Measurements from ENCODE around the gene POLR1H.
A peak's percentile ranks its signal among the peaks of the same experiment; 100 is the strongest.

Gene POLR1H

DNA sequence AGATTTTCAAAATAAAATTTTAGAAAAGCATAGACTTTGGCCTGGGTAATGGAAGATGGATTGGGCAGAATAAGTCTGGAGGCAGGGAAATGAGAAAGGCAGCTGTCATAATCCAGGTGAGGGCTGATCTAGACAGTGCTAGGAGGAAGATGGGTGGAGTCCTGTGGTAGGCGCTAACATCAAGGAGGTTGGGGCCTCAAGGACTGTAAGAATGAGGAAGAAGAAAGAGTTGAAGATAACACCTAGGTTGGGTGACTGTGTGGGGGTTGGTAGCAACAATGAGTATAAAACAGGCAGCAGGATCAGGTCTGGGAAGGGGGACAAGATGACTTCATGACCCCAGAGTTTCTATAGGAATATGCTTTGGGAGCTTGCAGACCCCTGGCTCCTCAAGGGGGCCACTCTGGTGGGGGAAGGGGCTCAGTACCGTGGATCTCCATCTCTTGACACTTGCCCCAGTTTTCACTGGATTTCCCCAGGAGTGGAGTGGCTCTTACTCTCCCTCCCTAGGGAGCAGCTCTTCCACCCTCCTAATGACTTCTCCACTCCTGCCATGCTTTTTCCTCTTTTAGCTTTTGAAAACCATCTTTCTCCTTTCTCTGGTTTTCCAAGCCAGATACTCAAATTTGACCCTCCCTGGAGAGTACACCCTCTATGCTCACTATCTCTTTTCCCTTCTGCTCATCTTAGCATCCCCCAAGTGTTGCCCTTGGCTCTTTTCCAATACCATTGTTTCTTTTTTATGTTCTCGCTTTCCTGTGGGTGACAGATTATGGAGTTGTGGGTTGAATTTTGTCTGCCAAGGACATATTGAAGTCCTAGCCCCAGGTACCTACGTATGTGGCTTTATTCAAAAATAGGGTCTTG lies 37.1 kb downstream of the POLR1H start:
- no peak for DNase-seq (ENCODE audit: insufficient read length, low spot score)

DNA sequence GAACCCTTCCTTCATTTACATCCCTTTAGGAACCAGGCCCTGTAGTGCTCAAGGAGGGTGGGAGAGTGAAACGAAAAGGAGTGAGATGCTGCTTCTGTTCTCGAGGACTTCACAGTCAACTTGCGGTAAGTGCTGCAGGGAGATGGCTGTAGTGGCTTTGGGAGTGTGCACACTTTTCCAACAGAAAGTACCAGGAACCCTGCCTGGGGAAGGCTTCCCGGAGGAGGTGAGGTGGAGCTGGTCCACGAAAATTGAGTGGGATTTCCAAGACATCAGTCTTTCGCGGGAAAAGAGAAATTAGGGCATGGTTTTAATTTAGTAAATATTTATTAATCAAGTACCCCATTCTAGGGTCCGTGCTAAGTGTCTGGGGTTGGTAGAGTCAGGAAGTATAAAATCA lies 39.1 kb downstream of the POLR1H start:
- FAIRE-seq (no peak), DNase-seq (ENCODE audit: insufficient read length, low spot score) (no peak)
- TF ChIP-seq, protein P1, sequence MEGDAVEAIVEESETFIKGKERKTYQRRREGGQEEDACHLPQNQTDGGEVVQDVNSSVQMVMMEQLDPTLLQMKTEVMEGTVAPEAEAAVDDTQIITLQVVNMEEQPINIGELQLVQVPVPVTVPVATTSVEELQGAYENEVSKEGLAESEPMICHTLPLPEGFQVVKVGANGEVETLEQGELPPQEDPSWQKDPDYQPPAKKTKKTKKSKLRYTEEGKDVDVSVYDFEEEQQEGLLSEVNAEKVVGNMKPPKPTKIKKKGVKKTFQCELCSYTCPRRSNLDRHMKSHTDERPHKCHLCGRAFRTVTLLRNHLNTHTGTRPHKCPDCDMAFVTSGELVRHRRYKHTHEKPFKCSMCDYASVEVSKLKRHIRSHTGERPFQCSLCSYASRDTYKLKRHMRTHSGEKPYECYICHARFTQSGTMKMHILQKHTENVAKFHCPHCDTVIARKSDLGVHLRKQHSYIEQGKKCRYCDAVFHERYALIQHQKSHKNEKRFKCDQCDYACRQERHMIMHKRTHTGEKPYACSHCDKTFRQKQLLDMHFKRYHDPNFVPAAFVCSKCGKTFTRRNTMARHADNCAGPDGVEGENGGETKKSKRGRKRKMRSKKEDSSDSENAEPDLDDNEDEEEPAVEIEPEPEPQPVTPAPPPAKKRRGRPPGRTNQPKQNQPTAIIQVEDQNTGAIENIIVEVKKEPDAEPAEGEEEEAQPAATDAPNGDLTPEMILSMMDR (IDR thresholded peaks at IDR 0.05; ENCODE audit: insufficient read depth, missing control alignments), result no peak

More for the DNA sequence above, 37.1 kb downstream of the POLR1H start:
- no peak for FAIRE-seq
- TF ChIP-seq, protein P1 (IDR thresholded peaks at IDR 0.05; ENCODE audit: insufficient read depth, missing control alignments), result no peak

DNA sequence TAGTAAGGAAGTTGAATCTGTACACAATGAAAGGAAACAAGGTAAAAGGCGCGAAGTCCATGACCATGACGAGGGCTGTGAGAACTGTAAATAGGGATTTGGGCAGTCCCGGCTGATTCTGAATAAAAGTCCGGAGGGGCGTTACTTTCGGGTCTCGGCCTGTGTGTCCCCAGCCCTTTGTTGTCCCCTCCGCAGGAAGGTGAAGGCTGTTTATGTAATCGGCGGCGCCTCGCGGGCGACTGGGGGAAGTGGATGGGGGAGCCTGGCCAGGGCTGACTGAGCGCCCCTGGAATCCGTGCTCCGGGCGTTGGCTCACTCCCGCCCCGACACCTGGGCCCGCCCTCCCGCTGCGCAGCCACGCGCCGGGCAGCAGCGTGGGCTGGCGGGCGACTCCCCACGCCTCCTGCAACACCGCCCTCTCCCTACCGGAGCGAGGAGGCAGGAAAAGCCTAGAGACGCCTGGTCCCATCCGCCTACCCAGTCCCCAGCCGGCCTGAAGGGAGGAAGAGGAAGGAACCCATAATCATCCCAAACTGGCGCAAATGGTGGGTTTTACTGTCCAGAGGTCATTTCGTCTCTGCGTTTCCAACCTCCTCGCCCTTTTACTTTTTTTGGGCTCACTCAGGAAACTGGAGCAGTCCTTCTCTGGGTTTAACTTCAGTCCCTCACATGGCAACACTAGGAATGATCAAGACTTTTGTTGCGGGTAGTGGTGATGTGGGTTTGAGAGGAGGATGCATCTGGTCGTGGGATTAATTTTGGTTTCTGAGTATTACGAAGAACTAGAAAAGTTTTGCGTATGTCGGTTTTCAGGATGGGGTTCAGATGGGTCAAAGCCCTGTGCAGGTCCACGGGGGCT lies 39.7 kb downstream of the POLR1H start:
- DNase-seq (ENCODE audit: insufficient read length, low spot score) (no peak), FAIRE-seq (no peak)

DNA sequence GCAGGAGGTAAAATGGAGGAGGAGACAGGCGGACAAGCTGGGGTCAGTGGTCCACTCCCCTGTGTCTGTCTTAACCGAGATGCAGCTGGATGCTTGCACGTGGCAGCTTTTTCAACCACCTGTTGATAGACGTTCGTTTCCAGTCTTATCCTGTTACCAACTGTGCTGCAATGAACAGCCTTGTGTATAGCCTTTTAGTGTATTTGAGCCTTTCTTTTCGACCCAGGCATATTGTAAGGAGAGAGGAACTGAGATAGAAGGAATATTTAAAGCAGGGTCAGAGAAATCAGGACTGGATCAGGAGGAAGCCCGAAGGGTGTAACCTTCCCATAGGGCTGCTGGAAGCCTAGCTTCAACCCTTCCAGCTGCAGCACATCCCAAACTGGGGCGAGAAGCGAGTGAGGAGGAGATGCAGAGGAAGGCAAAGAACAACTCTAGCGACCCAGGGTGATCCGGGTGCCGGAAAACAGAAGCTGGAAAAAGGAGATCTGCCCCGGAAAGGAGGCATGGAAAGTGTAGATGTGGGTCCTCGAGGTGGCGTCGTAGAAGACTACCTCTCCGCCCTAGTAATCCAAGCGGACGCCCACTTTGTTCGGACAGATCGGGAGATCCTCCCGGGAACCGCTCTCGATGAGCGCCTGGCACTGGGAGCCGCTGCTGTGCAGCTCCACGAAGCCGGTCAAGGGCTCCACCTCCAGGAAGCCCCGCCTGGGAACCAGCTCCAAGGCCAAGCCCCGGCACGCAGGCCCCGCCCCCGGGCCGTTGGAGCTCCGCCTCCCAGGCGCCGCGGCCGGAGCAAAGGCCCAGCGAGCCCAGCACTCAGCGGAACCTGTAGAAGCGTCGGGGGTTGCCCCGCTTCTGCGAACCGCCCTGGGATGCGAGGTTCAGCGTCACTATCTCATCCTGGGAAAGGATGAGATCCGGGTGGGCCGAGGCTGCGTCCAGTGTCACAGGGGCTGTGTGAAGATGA lies 40.7 kb downstream of the POLR1H start:
- no peak for FAIRE-seq

More for the DNA sequence above, 39.7 kb downstream of the POLR1H start:
- TF ChIP-seq, protein P1 (IDR thresholded peaks at IDR 0.05; ENCODE audit: insufficient read depth, missing control alignments), result no peak

DNA sequence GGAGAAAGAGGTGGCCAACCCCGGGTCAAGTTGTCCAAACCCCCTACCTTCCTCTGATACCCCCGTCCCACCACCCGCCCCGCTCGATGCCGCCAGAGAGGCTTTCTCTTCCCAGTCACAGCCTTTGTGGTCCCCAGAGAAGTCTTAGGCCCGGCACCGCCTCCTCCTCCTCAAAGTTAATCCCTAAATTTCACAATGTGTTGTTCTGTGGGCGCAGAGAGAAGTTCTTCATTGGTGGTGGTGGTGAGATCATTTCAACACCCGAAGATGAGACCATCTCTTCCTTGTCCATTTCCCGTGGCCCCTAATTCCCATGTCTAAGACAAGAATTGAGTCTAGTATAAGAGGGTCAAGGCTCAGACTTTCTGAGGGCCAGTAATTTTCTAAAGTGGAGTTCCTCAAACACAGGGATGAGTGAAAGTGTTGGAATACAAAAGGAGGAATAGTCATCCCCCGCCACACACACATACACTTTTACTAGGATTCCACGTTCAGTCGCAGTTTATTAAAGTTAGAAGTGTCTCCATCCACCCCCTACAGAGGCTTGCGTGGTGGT lies 41.4 kb downstream of the POLR1H start:
- TF ChIP-seq, protein P1 (IDR thresholded peaks at IDR 0.05; ENCODE audit: insufficient read depth, missing control alignments), result no peak
- DNase-seq (ENCODE audit: insufficient read length, low spot score) (no peak), FAIRE-seq (no peak)

More for the DNA sequence above, 40.7 kb downstream of the POLR1H start:
- peak; percentile 77 for DNase-seq (ENCODE audit: insufficient read length, low spot score)
- TF ChIP-seq, protein P1 (IDR thresholded peaks at IDR 0.05; ENCODE audit: insufficient read depth, missing control alignments), result no peak

Data from D721Med (cell line).